Measurements from ENCODE around the gene USP46. TPM values are rescaled to one million over a fixed set of nuclear protein-coding genes. Genes with fewer than 3 reads are reported as not detected.

The USP46 gene
- total RNA-seq, 2 donors from 2014 or later = 9.2 to 26.3 TPM

- peak overlapping the region; percentile 87 to 90 for H3K27ac ChIP-seq
- H3K4me1 ChIP-seq (replicated peaks) = peaks cover 3% of the 10 kb centered on the region
- peak overlapping the region; percentile 86 to 91 for H3K4me3 ChIP-seq
- peak; percentile 39 for DNase-seq (ENCODE audit: low spot score)
- under 1% methylated on average over 45 of the region's 45 CpGs for WGBS
- TF ChIP-seq POLR2A (IDR thresholded peaks at IDR 0.05) (no peak), POLR2AphosphoS5 (IDR thresholded peaks at IDR 0.05) (no peak)
- TF ChIP-seq, protein P1, sequence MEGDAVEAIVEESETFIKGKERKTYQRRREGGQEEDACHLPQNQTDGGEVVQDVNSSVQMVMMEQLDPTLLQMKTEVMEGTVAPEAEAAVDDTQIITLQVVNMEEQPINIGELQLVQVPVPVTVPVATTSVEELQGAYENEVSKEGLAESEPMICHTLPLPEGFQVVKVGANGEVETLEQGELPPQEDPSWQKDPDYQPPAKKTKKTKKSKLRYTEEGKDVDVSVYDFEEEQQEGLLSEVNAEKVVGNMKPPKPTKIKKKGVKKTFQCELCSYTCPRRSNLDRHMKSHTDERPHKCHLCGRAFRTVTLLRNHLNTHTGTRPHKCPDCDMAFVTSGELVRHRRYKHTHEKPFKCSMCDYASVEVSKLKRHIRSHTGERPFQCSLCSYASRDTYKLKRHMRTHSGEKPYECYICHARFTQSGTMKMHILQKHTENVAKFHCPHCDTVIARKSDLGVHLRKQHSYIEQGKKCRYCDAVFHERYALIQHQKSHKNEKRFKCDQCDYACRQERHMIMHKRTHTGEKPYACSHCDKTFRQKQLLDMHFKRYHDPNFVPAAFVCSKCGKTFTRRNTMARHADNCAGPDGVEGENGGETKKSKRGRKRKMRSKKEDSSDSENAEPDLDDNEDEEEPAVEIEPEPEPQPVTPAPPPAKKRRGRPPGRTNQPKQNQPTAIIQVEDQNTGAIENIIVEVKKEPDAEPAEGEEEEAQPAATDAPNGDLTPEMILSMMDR (IDR thresholded peaks at IDR 0.05) = no peak
- H3K27me3 ChIP-seq (replicated peaks; ENCODE audit: insufficient read depth) = no peaks in the 10 kb centered on the region
- intact Hi-C loops (cut with DNase I) = loop anchor here (5.0 kb wide), 1 partner anchor 53 kb away; no protein-coding TSS in a partner anchor
- H3K36me3 ChIP-seq = no peaks in the 10 kb centered on the region
- no peaks in the 10 kb centered on the region for H3K9me3 ChIP-seq
Observed at GRCh38 chr4:52659722-52660261, 691 bp upstream of the USP46 start.

GRCh38 chr4:52658641-52659000 lies 480 bp downstream of the USP46 start:
- WGBS = 0% methylated on average over 30 of the region's 33 CpGs

DNA sequence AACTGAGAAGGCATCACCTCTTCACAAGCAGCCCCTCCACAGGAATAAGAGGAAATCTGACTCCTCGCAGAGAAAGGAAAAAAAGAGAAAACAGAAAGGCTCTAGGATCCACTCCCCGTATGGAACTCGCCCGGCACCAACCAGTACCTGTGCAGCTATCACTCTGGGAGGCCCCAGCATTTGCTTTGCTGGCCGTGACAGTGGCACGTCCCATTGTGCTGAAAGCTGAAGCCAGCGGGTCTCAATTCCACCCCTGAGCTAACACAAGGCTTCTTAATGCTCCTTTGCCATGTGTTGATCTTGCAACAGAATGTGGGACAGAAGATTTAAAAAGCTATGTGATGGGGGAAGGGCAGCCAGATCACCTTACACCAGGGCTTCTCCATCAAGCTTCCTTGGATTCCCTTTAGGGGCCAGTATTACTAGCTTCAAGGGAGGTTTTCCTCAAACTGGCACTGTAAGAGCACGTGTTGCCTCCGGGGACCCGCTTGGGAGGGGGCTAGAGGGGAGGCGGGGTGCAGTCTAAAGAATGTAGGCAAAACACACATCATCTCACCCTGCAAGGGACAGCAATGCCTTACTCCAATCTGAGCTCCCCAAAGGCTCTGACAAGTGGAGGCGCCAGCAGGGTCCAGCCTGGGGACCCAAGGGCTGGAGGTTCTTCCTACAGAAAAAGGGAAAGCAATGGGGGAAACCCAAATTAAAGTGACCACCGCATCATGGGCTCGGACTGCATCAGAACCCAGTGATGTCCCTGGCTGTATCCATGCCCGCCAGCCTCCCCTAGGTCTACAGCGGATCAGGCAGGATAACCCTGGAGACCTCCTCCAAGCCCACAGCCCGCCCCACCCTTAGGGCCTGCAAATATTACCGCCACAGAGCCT lies 1.2 kb downstream of the USP46 start:
- 38% methylated on average over 18 of the region's 18 CpGs for WGBS
- Histone ChIP-seq H3K27me3 (replicated peaks; ENCODE audit: insufficient read depth) (no peaks in the 10 kb centered on the region), H3K4me3 (peak overlapping the region; percentile 86 to 91), H3K9me3 (no peaks in the 10 kb centered on the region), H3K4me1 (replicated peaks) (peaks cover 3% of the 10 kb centered on the region), H3K27ac (peak overlapping the region in 1 of 2 donors; percentile 6), H3K36me3 (no peaks in the 10 kb centered on the region)
- intact Hi-C loops (cut with DNase I) = loop anchor here (5.0 kb wide), 1 partner anchor 54 kb away; no protein-coding TSS in a partner anchor
- DNase-seq (ENCODE audit: low spot score) = peak; percentile 13
- TF ChIP-seq, protein P1 (IDR thresholded peaks at IDR 0.05) = no peak
- peak; percentile 12 for TF ChIP-seq POLR2AphosphoS5 (IDR thresholded peaks at IDR 0.05)

More at GRCh38 chr4:52658641-52659000, 480 bp downstream of the USP46 start:
- Histone ChIP-seq H3K27ac (peak overlapping the region; percentile 87 to 90), H3K4me3 (peak overlapping the region; percentile 86 to 91), H3K4me1 (replicated peaks) (peaks cover 3% of the 10 kb centered on the region), H3K27me3 (replicated peaks; ENCODE audit: insufficient read depth) (no peaks in the 10 kb centered on the region), H3K9me3 (no peaks in the 10 kb centered on the region), H3K36me3 (no peaks in the 10 kb centered on the region)
- intact Hi-C loops (cut with DNase I) = loop anchor here (5.0 kb wide), 1 partner anchor 54 kb away; no protein-coding TSS in a partner anchor
- no peak for DNase-seq (ENCODE audit: low spot score)
- no peak for TF ChIP-seq POLR2A (IDR thresholded peaks at IDR 0.05)
- TF ChIP-seq, protein P1 (IDR thresholded peaks at IDR 0.05) = no peak
- no peak for TF ChIP-seq POLR2AphosphoS5 (IDR thresholded peaks at IDR 0.05)

GRCh38 chr4:52657292-52657617 lies 1.8 kb downstream of the USP46 start:
- Histone ChIP-seq H3K27ac (peak overlapping the region in 1 of 2 donors; percentile 6), H3K9me3 (no peaks in the 10 kb centered on the region), H3K36me3 (no peaks in the 10 kb centered on the region), H3K27me3 (replicated peaks; ENCODE audit: insufficient read depth) (no peaks in the 10 kb centered on the region), H3K4me1 (replicated peaks) (peaks cover 3% of the 10 kb centered on the region), H3K4me3 (no peak overlapping the region)
- DNase-seq (ENCODE audit: low spot score) = no peak
- 44% methylated on average over 8 of the region's 8 CpGs for WGBS
- intact Hi-C loops (cut with DNase I) = loop anchor here (5.0 kb wide), 1 partner anchor 55 kb away; no protein-coding TSS in a partner anchor
- TF ChIP-seq POLR2A (IDR thresholded peaks at IDR 0.05) (no peak), POLR2AphosphoS5 (IDR thresholded peaks at IDR 0.05) (no peak)
- TF ChIP-seq, protein P1 (IDR thresholded peaks at IDR 0.05) = no peak
